HG03378 (cell line): ENCODE measurements around the gene ACTR8.
"Not testable (repeated sequence)": the region's sequence is repeated elsewhere in the genome, so short reads cannot be mapped to it uniquely, and the experiment has no call there.

Experiments used
- ATAC-seq: cut with Tn5 transposase; IDR thresholded peaks from one replicate; pipeline ENCODE4 v1.9.1; 2021; ENCODE audit warnings: mild to moderate bottlenecking, moderate library complexity; ENCODE audit not compliant: unreplicated experiment

ACTR8 gene

DNA sequence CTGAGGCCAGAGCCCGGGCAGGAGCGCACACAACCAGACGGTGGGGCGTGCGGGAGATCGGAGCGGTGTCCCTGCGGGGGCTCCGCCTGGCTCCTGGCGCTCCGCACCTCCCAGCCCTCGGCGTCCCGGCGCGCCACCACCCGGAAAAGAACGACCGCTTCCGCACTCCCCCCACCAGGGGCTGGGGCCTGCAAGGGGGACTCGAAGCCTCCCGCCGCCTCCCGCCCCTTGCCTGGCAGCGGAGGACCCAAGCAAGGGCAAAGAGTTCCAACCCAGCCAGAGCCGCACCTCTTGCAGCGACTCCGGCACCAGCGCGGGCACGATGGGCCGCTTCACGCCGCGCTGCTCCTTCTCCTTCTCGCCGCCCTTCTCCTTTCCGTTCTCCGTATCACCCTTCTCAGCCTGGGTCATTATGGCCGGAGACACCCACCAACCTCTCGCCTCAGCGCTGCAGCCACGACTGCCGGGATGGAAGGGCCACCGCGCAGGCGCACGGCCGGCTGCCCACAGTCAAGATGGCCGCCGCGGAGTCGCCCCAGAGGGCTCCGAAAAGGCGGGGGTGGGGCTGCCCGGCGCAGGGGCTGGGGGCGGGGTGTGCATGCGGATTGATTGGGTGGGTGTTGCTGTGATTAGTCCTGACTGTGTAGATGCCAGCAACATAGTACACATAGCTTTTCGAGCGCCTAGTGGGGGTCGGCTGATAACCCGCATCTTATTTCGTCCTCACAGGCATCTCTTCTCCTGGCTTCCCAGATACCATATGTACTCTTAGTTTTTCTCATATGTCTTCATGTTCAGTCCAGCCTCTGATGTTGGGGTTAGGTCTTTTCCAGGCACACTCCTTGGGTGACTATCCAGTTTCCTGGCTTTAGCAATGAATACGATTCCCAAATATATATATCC lies at the start of gene ACTR8:
ACTR8 (minus strand) TSS at position 462 of the 903 bp plus-strand sequence; CDS start at position 411, 51 bp downstream.
- peak; percentile 64 for ATAC-seq

GRCh38 chr3:53927208-53927872 lies 45.4 kb upstream of the ACTR8 start:
- ATAC-seq, result not testable (repeated sequence)

DNA sequence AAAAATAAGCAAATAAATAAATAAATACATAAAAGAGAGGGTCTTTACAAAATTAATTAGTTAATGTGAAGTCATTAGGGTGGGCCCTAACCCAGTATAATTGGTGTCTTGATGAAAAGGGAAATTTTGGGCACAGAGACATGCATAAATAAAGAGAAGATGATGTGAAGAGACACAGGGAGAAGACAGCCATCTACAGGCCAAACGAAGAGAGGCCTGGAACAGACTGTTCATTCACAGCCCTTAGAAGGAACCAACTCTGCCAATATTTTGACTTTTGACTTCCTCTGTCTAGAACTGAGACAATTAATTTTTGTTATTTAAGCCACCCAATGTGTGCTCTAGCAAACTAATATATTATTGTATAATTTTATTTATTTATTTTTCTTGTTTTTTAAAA lies 39.3 kb upstream of the ACTR8 start:
- ATAC-seq, result no peak

DNA sequence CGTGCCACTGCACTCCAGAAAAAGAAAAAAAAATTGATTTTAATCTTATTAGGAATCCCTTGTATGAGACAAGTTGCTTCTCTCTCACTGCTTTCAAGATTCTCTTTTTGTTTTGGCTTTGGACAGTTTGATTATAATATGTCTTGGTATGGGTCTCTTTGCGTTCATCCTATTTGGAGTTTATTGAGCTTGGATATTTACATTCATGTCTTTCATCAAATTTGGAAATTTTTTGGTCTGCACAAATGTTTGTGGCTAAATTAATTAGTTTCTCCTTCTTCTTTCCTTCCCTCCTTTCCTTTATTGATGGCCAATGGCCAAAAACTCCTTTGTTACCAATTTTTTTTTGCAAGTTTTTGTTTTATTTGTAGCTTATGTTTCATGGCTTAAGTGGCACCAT lies 37.8 kb upstream of the ACTR8 start:
- ATAC-seq, result no peak

GRCh38 chr3:53913401-53913800 lies 31.4 kb upstream of the ACTR8 start:
- ATAC-seq, result no peak

- no peak for ATAC-seq
Observed at GRCh38 chr3:53902711-53903110, 20.8 kb upstream of the ACTR8 start.

DNA sequence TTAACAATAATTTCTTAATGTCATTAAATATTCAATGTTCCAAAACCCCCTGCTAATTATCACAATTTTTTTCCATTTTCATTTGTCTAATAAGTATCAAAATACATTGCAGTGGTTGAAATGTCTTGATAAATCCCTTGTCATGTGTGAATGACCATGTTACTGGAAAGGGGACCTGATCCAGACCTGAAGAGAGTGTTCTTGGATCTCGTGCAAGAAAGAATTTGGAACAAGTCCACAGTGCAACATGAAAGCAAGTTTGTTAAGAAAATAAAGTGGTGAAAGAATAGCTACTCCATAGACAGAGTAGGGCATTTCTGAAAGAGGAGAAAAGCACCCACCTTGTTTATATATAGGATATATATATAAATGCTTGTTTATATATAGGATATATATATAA lies 20.1 kb upstream of the ACTR8 start:
- no peak for ATAC-seq

- ATAC-seq, result no peak
Observed at GRCh38 chr3:53900666-53901331, 18.8 kb upstream of the ACTR8 start.

GRCh38 chr3:53899750-53900149 lies 17.8 kb upstream of the ACTR8 start:
- ATAC-seq, result no peak

- ATAC-seq, result no peak
Observed at GRCh38 chr3:53892286-53892637, 10.3 kb upstream of the ACTR8 start.

DNA sequence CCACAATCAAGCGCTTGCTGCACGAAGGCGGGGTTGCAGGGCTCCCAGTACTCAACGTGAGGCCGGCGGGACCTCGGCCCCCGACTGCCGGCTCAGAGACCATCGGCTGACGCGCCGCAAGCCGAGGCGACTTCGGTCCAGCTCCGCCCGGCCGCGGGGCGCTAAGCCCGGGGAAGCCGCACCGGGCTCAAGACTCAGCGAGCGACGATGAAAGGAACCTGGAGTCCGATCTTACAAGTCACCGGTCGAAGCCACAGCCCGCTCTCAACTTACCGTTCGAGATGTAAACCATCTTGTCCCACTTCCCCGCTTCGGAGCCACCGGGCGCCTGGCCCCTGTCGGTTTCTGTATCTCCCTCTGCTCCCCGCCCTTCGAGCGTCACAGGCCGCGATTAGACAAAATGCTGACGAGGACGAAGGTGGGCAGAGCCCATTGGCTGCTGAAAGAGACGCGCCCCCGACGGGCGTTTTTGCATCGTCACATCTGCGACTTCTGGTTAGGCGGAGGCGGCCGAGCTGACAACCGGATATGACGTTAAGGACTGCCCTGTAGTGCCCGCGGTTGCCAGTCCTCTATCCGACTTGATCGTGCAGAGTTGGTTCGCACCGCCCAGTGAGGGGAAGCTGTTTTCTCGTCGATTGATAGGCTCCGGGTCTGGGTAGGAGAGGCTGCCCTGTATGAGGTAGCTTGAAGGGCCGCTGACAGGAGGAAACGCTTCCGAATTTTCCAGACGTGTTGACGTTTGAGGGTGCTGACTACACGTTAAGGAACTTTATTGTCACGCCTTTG lies 9.7 kb upstream of the ACTR8 start, which contains the start of gene SELENOK:
SELENOK (minus strand) TSS at position 363 of the 789 bp plus-strand sequence.
- peak; percentile 97 for ATAC-seq

DNA sequence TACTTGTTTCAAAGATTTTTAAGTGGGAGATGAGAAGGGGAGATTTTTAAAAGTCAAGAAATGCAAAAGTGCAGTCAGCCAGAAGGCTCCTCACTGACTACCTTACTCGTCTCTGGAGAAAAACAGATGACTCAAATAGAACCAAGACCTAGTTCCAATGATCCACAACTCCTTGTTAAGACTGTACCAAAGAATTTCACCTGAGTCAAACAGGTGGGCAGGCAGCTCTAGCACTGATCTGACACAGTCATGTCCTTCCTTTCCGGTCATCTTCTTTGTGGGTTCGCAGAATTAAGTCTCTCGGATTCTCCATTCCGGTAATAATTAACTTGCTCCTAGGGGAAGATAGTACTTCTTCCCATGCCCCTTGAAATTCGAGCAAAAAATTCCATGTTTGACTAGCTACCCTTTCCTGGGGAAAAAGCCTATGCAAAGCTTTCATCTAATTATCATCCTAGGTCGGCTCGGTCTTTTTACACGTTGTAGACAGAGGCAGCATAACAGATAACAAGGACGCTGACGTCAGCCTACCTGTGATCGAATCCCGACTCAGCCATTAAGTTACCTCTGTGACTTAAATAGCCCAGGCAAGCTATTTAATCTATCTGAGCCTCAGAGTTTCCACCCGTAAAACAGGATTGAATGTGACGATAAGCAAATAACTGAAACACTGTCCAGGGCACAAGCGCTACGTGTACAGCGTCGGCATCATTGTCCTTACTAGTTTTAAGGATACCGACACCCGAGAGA lies 8.9 kb upstream of the ACTR8 start:
- no peak for ATAC-seq

DNA sequence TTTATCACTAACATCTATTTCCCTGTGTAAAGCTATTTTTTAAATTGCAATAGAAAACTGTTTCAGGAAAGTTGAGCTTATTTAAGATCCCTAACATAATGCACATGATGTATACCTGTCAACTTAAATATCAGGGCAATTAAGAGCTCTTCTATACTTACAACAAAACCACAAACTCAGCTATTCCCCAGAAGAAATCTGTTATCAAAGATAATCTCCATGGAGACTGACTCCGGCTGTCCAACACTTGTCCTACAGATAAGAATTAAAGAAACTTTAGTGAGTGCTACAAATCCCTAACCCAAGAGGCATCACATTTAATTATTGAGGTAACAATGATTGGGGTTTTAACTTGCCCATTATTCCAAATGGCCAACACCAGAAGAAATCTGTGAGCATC lies 6.3 kb upstream of the ACTR8 start:
- ATAC-seq, result no peak

DNA sequence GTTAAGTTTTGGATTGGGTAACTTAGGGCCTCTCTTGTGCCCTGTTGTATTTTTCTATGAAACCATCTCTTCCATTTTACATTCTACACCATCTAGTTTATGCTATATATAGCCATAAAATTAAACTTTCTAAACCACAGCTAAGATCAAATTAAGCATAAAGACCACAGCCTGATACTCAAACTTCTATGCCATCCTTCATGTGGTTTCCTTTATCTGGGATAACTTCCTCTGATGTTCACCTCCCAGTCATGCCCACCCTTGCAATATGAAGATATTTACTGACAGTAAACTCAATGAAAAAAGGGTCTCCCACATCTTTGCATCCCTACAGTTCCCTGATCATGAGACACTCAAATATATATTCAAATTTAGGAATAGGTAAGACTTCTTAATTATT lies 5.5 kb upstream of the ACTR8 start:
- ATAC-seq, result no peak

GRCh38 chr3:53885239-53885638 lies 3.3 kb upstream of the ACTR8 start:
- no peak for ATAC-seq

DNA sequence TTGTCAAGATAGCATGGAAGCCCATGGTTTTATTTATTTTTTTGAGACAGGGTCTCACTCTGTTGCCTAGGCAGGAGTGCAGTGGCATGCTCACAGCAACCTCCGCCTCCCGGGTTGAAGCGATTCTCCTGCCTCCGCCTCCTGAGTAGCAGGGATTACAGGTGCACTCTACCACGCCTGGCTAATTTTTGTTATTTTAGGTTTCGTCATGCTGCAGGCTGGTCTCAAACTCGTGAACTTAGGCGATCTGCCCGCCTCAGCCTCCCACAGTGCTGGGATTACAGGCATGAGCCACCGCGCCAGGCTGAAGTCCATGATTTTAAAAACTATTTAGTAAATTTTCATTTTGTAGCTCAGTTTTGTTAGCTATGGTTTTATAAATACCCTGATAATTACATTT lies 2.7 kb upstream of the ACTR8 start:
- no peak for ATAC-seq

DNA sequence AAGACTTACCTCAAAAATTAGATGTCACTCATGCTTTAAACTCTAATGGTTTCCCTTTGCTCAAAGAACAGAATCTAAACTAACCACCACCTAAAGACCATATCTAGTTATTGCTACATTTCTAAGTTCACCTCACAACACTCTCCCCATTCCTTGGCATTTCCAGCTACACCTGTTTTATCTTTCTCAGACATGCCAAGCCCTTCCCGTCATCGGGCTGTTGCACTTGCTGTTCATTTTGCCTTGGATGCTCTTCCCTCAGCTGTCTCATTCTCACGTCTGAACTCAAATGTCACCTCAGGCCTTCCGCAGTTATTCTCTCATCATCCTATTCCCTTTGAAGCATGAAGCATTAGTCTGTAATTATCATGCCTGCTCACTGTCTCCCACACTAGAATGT lies 1.1 kb upstream of the ACTR8 start:
- ATAC-seq, result no peak

- ATAC-seq, result no peak
Observed at GRCh38 chr3:53880396-53881345, 1.3 kb downstream of the ACTR8 start.
